ENCODE results near the gene HACD2. TPM values are rescaled to one million over a fixed set of nuclear protein-coding genes. Genes with fewer than 3 reads are reported as not detected.

The HACD2 gene
- total and polyA plus RNA-seq, 10 of the 15 experiments (the other 5 are each of a cell fraction or from before 2014, with no cell fraction given), result 9.1 to 30.0 (median 18.8) TPM

- CTCF ChIA-PET, result interaction anchor here (1.4 kb wide), 1 partner anchor 101 kb away, joined by 3 read pairs; no protein-coding TSS in a partner anchor
- Histone ChIP-seq H3K9ac (ENCODE audit: control insufficient read depth, insufficient read depth, low read length) (no peak overlapping the region), H3K4me2 (ENCODE audit: control insufficient read depth, insufficient read depth) (no peak overlapping the region), H3K4me1 (ENCODE audit: control insufficient read depth, insufficient read depth, low read length) (no peaks in the 10 kb centered on the region), H3K27ac (ENCODE audit: control insufficient read depth, insufficient read depth) (no peak overlapping the region), H4K20me1 (ENCODE audit: control insufficient read depth, insufficient read depth) (no peaks in the 10 kb centered on the region), H3K27me3 (replicated peaks in 1 of 2; ENCODE audit: control insufficient read depth in 2 of 2, insufficient read depth in 2 of 2, low read length in 1 of 2) (peaks cover 0 to 2% of the 10 kb centered on the region in 2 experiments; a peak in 2 of 4 replicates), H3K9me3 (replicated peaks; ENCODE audit: control insufficient read depth, insufficient read depth, low read length) (no peaks in the 10 kb centered on the region), H3K4me3 (no peak overlapping the region), H3K36me3 (ENCODE audit: control insufficient read depth in 2 of 2, insufficient read depth in 2 of 2, low read length in 1 of 2) (no peaks in the 10 kb centered on the region), H2AFZ (ENCODE audit: control insufficient read depth, low read depth, low read length) (no peak overlapping the region), H3K79me2 (ENCODE audit: control insufficient read depth, insufficient read depth, low read length) (no peaks in the 10 kb centered on the region)
- intact Hi-C loops (cut with micrococcal nuclease; ENCODE audit: unreplicated experiment) (no loop called here), in situ Hi-C loops (cut with MboI) (no loop called here)
- SMC1A ChIA-PET (ENCODE audit: uncharacterized antibody, unreplicated experiment), result no interaction called here
- no TSS peak for BruUV-seq (replicated peaks)
- 95% methylated on average over 1 of the region's 1 CpG for WGBS (ENCODE audit: insufficient coverage, insufficient replicate concordance, low lambda C conversion rate, missing lambda C conversion rate)
- DNase-seq (ENCODE audit: low read depth, low spot score) (no peak), FAIRE-seq (no peak), ATAC-seq (no peak)
- POLR2A ChIA-PET, result no interaction called here
- no peak for TF ChIP-seq POLR2AphosphoS5 (IDR thresholded peaks at IDR 0.05; ENCODE audit: low read length)
- no peak for TF ChIP-seq NKRF (conservative IDR thresholded peaks at IDR 0.05)
- no peak for TF ChIP-seq NFIC (IDR thresholded peaks at IDR 0.05; ENCODE audit: low read depth, low read length)
- no peak for TF ChIP-seq EED (IDR thresholded peaks at IDR 0.05; ENCODE audit: low read depth)
- RAD21 ChIA-PET (ENCODE audit: unreplicated experiment), result no interaction called here
Observed at GRCh38 chr3:123457841-123458240, 127.0 kb downstream of the HACD2 start.

DNA sequence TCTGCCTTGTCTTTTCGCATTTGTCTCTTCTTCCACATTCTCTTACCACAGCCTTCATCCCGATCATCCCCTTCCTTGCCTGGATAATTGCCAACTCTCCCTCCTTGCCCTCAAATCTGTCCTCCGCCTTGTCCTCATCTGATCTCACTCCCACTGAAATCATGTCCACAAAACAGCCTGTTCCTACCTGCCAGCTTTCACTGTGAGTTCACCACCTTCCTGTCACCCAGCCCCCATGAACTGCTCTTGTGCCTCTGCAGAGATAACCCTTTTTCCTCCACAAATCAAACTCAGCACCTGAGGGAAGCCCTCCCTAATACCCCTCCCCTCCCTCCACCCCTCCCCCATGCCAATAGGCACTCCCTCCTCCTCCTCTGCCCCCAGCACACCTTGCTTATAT is 131.2 kb downstream of the HACD2 start:
- ChIA-PET CTCF (interaction anchor here (0.6 to 0.9 kb wide), 2 partner anchors 110 to 122 kb away, joined by 3 read pairs; no protein-coding TSS in a partner anchor), SMC1A (ENCODE audit: uncharacterized antibody, unreplicated experiment) (no interaction called here), POLR2A (no interaction called here), RAD21 (ENCODE audit: unreplicated experiment) (no interaction called here)
- Histone ChIP-seq H3K4me2 (ENCODE audit: control insufficient read depth, insufficient read depth) (no peak overlapping the region), H3K27me3 (replicated peaks in 1 of 2; ENCODE audit: control insufficient read depth in 2 of 2, insufficient read depth in 2 of 2, low read length in 1 of 2) (peaks cover 2 to 11% of the 10 kb centered on the region in 2 experiments), H3K4me1 (ENCODE audit: control insufficient read depth, insufficient read depth, low read length) (no peaks in the 10 kb centered on the region), H3K9ac (ENCODE audit: control insufficient read depth, insufficient read depth, low read length) (no peak overlapping the region), H4K20me1 (ENCODE audit: control insufficient read depth, insufficient read depth) (no peaks in the 10 kb centered on the region), H3K4me3 (no peak overlapping the region), H3K9me3 (replicated peaks; ENCODE audit: control insufficient read depth, insufficient read depth, low read length) (no peaks in the 10 kb centered on the region), H3K36me3 (ENCODE audit: control insufficient read depth in 2 of 2, insufficient read depth in 2 of 2, low read length in 1 of 2) (no peaks in the 10 kb centered on the region), H3K79me2 (ENCODE audit: control insufficient read depth, insufficient read depth, low read length) (no peaks in the 10 kb centered on the region), H2AFZ (ENCODE audit: control insufficient read depth, low read depth, low read length) (no peak overlapping the region), H3K27ac (ENCODE audit: control insufficient read depth, insufficient read depth) (no peak overlapping the region)
- TF ChIP-seq MAX (IDR thresholded peaks at IDR 0.05; ENCODE audit: low read depth, low read length), result no peak
- no peak for FAIRE-seq
- no peak for ATAC-seq
- in situ Hi-C loops (cut with MboI) (no loop called here), intact Hi-C loops (cut with micrococcal nuclease; ENCODE audit: unreplicated experiment) (no loop called here)
- DNase-seq (ENCODE audit: low read depth, low spot score), result no peak
- no TSS peak for BruUV-seq (replicated peaks)
- 13% methylated on average over 3 of the region's 3 CpGs for WGBS (ENCODE audit: insufficient coverage, insufficient replicate concordance, low lambda C conversion rate, missing lambda C conversion rate)
